SK-N-MC (cell line): ENCODE data around the gene PLA2G4E.

Experiments
- EZH2 ChIP-seq: fragments of 200-600 bp; sonication (generic); IDR thresholded peaks from one replicate; pipeline ENCODE4 v1.6.1; 2017; ENCODE audit warnings: antibody characterized with exemption
- FOXP2 ChIP-seq: optimal IDR thresholded peaks from 2 replicates; pipeline ENCODE3; 2011; ENCODE audit warnings: mild to moderate bottlenecking, moderate library complexity; ENCODE audit not compliant: insufficient read depth; ENCODE audit errors: extremely low read length, control extremely low read depth
- POLR2AphosphoS5 ChIP-seq: IDR thresholded peaks from 2 replicates; pipeline ENCODE4 v1.6.1; 2012; ENCODE audit warnings: mild to moderate bottlenecking, low read depth, low read length, borderline replicate concordance

DNA sequence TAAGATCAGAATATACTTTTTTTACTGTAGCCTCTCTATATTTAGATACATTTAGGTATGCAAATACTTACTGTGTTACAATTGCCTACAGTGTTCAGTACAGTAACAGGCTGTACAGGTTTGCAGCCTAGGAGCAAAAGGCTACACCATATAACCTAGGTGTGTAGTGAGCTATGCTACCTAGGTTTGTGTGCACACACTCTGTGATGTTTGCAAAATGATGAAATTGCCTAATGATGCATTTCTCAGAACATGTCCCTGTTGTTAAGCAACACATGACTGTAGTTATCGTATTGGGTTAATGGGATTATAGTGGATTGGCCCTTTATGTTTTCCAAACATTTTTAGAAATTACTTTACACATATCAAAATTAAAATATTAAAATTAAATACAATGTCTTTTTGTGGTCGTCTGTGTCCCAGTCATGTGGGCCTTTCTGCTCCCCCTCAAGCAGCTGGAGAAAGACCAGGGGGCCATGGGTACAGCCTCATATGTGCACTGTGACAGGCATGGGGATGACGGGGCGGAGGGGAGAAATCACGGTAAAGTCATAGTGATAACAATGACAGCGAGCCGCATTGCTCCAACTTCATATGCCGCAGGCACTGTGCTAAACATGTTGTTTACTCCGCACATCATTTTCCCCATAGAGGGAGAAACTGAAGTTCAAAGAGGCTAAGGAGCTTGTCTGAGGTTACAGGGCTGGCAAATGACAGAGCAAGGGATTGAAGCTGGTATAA is 27.4 kb upstream of the PLA2G4E start:
- no peak for TF ChIP-seq POLR2AphosphoS5
- TF ChIP-seq EZH2, result no peak
- no peak for TF ChIP-seq FOXP2
